ENCODE results near the gene EDRF1. TPM values are rescaled to one million over a fixed set of nuclear protein-coding genes. Genes with fewer than 3 reads are reported as not detected.

The EDRF1 gene
- total and polyA plus RNA-seq, 2 of the 8 experiments (the other 6 are each of a cell fraction or from before 2014, with no cell fraction given), result 19.9 to 37.8 TPM

GRCh38 chr10:125775491-125776106 is 56.1 kb downstream of the EDRF1 start, which contains the start of gene MMP21:
TSS of gene MMP21 (minus strand) at chr10:125775821. CDS start at chr10:125775821, 0 bp downstream.
- Histone ChIP-seq H3K23ac (ENCODE audit: insufficient read length) (no peak within 1 kb of the TSS), H3K23me2 (ENCODE audit: low read depth, low read length) (no peaks in the 10 kb centered on the region), H3K14ac (ENCODE audit: insufficient read length) (no peak within 1 kb of the TSS), H3K79me2 (ENCODE audit: control insufficient read depth in 1 of 2, insufficient read depth in 2 of 2, low read length in 2 of 2) (no peaks in the 10 kb centered on the region), H4K91ac (replicated peaks; ENCODE audit: insufficient read length, low read length) (no peak within 1 kb of the TSS), H3K4me2 (ENCODE audit: insufficient read depth in 1 of 2, low read depth in 2 of 2, low read length in 2 of 2) (no peak within 1 kb of the TSS), H3K36me3 (ENCODE audit: control insufficient read depth in 2 of 4, insufficient read depth in 4 of 4, low read length in 3 of 4) (no peaks in the 10 kb centered on the region), H3K56ac (replicated peaks; ENCODE audit: insufficient read length, low read depth, low read length) (no peak within 1 kb of the TSS), H4K8ac (ENCODE audit: extremely low read depth, insufficient read depth, low read length) (peak within 1 kb of the TSS; percentile 16; the same call in 1 of the 2 replicates), H4K20me1 (replicated peaks in 1 of 2; ENCODE audit: control insufficient read depth in 1 of 2, insufficient read depth in 2 of 2, low read length in 2 of 2) (no peaks in the 10 kb centered on the region), H4K5ac (ENCODE audit: insufficient read length, low read depth, low read length) (no peak within 1 kb of the TSS), H3K27ac (ENCODE audit: low read depth, low read length) (no peak within 1 kb of the TSS), H3K18ac (ENCODE audit: extremely low read depth, low read length) (no peak within 1 kb of the TSS), H2AFZ (ENCODE audit: low read length) (0 out of 2 replicates have a peak within 1 kb of the TSS, but pooled peaks have one; percentile 53), H2BK20ac (ENCODE audit: low read length) (no peak within 1 kb of the TSS), H3K4me1 (replicated peaks in 1 of 4; ENCODE audit: control insufficient read depth in 3 of 4, insufficient read depth in 4 of 4, low read length in 3 of 4) (no peaks in the 10 kb centered on the region), H3K9ac (replicated peaks in 1 of 4; ENCODE audit: extremely low read depth in 1 of 4, low read depth in 3 of 4, low read length in 3 of 4) (no peak within 1 kb of the TSS), H3K4ac (replicated peaks; ENCODE audit: insufficient read length, low read depth, low read length) (no peak within 1 kb of the TSS), H3K27me3 (replicated peaks in 1 of 4; ENCODE audit: control insufficient read depth in 3 of 4, extremely low read depth in 1 of 4, insufficient read depth in 3 of 4, low read length in 3 of 4) (no peaks in the 10 kb centered on the region), H2BK120ac (replicated peaks; ENCODE audit: low read depth, low read length) (no peak within 1 kb of the TSS), H3K9me3 (ENCODE audit: insufficient read depth in 2 of 2, low read depth in 1 of 2, low read length in 1 of 2) (no peaks in the 10 kb centered on the region), H2BK5ac (ENCODE audit: low read depth, low read length) (no peak within 1 kb of the TSS), H3K4me3 (ENCODE audit: extremely low read depth in 1 of 4, insufficient read depth in 2 of 4, low read depth in 3 of 4, low read length in 4 of 4) (no peak within 1 kb of the TSS), H2BK12ac (ENCODE audit: low read depth, low read length) (no peak within 1 kb of the TSS), H2BK15ac (ENCODE audit: low read length) (no peak within 1 kb of the TSS), H3K79me1 (ENCODE audit: low read depth, low read length) (no peaks in the 10 kb centered on the region), H2AK5ac (ENCODE audit: low read depth, low read length) (no peak within 1 kb of the TSS)
- CTCF ChIA-PET (ENCODE audit: partially characterized antibody), result interaction anchor here (1.0 kb wide), 1 partner anchor 11 kb away, joined by 3 read pairs; no protein-coding TSS in a partner anchor
- FAIRE-seq (no peak), DNase-seq (ENCODE audit: low read depth in 1 of 2, low spot score in 2 of 2) (no peak)
- 92% methylated on average over 22 of the region's 26 CpGs; no CpG with 5 or more reads in 1 of the 2 experiments for WGBS, 2 experiments (ENCODE audit: extremely low coverage in 1 of 2, insufficient coverage in 1 of 2, insufficient read length in 1 of 2, insufficient replicate concordance in 2 of 2, low coverage in 1 of 2, low lambda C conversion rate in 2 of 2, missing lambda C conversion rate in 1 of 2)
- TF ChIP-seq SP2 (IDR thresholded peaks at IDR 0.05; ENCODE audit: low read length) (no peak), EGR1 (IDR thresholded peaks at IDR 0.05; ENCODE audit: borderline replicate concordance, low read depth, low read length) (no peak), KDM5A (IDR thresholded peaks at IDR 0.05; ENCODE audit: low read length) (no peak), YY1 (IDR thresholded peaks at IDR 0.05; ENCODE audit: low read depth, low read length) (no peak), HDAC6 (IDR thresholded peaks at IDR 0.05; ENCODE audit: low read depth, low read length) (no peak), TEAD4 (IDR thresholded peaks at IDR 0.05; ENCODE audit: low read depth, low read length) (no peak), TBP (IDR thresholded peaks at IDR 0.05; ENCODE audit: low read depth, low read length) (no peak), POLR2A (IDR thresholded peaks at IDR 0.05; ENCODE audit: control extremely low read depth in 1 of 2, low read depth in 2 of 2, low read length in 2 of 2) (no peak), CBX8 (IDR thresholded peaks at IDR 0.05; ENCODE audit: borderline replicate concordance, low read depth, low read length) (no peak), PHF8 (conservative IDR thresholded peaks at IDR 0.05; ENCODE audit: low read depth, low read length) (no peak)
- POLR2A ChIA-PET (ENCODE audit: partially characterized antibody), result no interaction called here
